ENCODE results near the gene OR9Q1. TPM values are rescaled to one million over a fixed set of nuclear protein-coding genes. Genes with fewer than 3 reads are reported as not detected.
"Not testable (repeated sequence)": the region's sequence is repeated elsewhere in the genome, so short reads cannot be mapped to it uniquely, and the experiment has no call there.

Gene OR9Q1
- total RNA-seq: not detected

- DNase-seq: peak; percentile 33
Measured at GRCh38 chr11:58023435-58023931, at the start of gene OR9Q1. TSS of gene OR9Q1 (plus strand) at chr11:58023881. CDS start at chr11:58179445, 155,564 bp downstream.

GRCh38 chr11:57974132-57974531 lies 49.5 kb upstream of the OR9Q1 start:
- DNase-seq: no peak

- DNase-seq: no peak
Measured at GRCh38 chr11:57974848-57975601, 48.7 kb upstream of the OR9Q1 start.

GRCh38 chr11:57977709-57978108 lies 46.0 kb upstream of the OR9Q1 start:
- DNase-seq: no peak

GRCh38 chr11:57978686-57979531 lies 44.8 kb upstream of the OR9Q1 start:
- no peak for DNase-seq

- no peak for DNase-seq
Measured at GRCh38 chr11:57979532-57980079, 44.1 kb upstream of the OR9Q1 start.

GRCh38 chr11:57980201-57980600 lies 43.5 kb upstream of the OR9Q1 start:
- DNase-seq: no peak

GRCh38 chr11:57981536-57981935 lies 42.1 kb upstream of the OR9Q1 start:
- no peak for DNase-seq

GRCh38 chr11:57982776-57983175 lies 40.9 kb upstream of the OR9Q1 start:
- no peak for DNase-seq

GRCh38 chr11:57983191-57983590 lies 40.5 kb upstream of the OR9Q1 start:
- DNase-seq: no peak

- DNase-seq: not testable (repeated sequence)
Measured at GRCh38 chr11:57999523-57999922, 24.2 kb upstream of the OR9Q1 start.

- DNase-seq: not testable (repeated sequence)
Measured at GRCh38 chr11:58000021-58000420, 23.7 kb upstream of the OR9Q1 start.

GRCh38 chr11:58000699-58001098 lies 23.0 kb upstream of the OR9Q1 start:
- DNase-seq: no peak

- DNase-seq: no peak
Measured at GRCh38 chr11:58003036-58003435, 20.6 kb upstream of the OR9Q1 start.

- DNase-seq: no peak
Measured at GRCh38 chr11:58003591-58003990, 20.1 kb upstream of the OR9Q1 start.

GRCh38 chr11:58004664-58005063 lies 19.0 kb upstream of the OR9Q1 start:
- peak; percentile 15 for DNase-seq

- no peak for DNase-seq
Measured at GRCh38 chr11:58006940-58007339, 16.7 kb upstream of the OR9Q1 start.

- no peak for DNase-seq
Measured at GRCh38 chr11:58011771-58012170, 11.9 kb upstream of the OR9Q1 start.

- DNase-seq: peak; percentile 48
Measured at GRCh38 chr11:58024601-58025091, 965 bp downstream of the OR9Q1 start.

- DNase-seq: no peak
Measured at GRCh38 chr11:58027341-58027740, 3.7 kb downstream of the OR9Q1 start.

- no peak for DNase-seq
Measured at GRCh38 chr11:58028687-58029411, 5.2 kb downstream of the OR9Q1 start.

GRCh38 chr11:58030653-58031052 lies 7.0 kb downstream of the OR9Q1 start, which contains the start of gene OR6Q1:
TSS of gene OR6Q1 (plus strand) at chr11:58030953. CDS start at chr11:58030953, 0 bp downstream.
- no peak for DNase-seq

Data from skin of body (tissue), 2 donors.